Measurements from ENCODE around the gene CCM2.
"Not testable (repeated sequence)": the region's sequence is repeated elsewhere in the genome, so short reads cannot be mapped to it uniquely, and the experiment has no call there.

CCM2 gene

DNA sequence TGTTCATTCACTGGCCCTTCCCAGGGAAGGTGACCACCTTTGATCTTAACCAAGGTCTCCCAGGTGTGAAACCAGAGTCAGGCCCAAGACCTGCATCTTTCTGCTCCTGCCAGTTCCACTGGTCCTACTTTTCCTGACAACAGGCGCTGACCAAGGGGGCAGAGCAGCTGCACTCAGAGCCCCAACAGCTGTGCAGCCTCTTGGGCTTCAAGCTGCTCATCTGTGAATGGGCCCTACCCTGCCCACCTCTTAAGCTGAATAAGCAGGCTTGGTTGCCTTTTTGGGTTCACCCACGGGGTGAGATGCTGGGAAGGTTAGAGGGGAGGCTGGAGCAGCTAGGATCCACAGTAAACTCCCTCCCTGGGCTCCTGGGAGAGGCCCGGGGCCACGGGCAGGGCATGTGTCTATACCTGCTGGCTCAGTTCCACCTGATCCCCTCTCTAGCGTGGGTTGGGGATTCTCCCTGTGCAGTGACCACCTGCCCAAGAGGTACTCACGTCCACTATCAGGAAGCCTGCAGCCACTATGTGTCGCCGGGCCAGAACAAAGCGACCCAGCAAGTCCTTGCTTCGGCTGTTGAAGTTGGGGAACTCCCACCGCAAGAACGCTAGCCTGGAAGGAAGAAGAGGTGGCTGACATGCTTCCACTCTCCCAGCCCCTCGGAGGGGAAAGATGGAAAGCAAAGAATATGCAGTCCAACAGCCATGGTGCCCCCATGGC lies 100.9 kb downstream of the CCM2 start:
- DNase-seq (ENCODE audit: low spot score) = no peak

DNA sequence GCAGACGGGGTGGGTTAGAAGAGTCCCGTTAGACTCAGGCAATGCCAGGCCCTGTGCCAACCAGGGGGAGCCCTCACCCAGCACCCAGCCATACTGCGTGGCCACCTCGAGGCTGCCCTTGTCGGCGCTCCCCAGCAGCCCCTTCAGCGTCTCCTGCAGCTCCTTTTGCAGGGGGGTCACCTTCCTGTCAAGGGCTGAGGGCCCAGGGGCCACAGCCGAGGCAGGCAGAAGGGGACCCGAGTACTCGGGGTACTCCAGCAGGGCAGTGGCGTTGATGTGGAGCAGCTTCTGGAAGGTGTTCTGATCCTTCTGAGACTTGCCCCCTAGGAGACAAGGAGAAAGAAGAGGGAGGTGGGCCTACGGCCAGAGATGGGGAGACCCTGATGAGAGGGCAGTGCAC lies 101.7 kb downstream of the CCM2 start:
- no peak for DNase-seq (ENCODE audit: low spot score)

- DNase-seq (ENCODE audit: low spot score) = no peak
Observed at GRCh38 chr7:45102785-45103712, 103.0 kb downstream of the CCM2 start.

DNA sequence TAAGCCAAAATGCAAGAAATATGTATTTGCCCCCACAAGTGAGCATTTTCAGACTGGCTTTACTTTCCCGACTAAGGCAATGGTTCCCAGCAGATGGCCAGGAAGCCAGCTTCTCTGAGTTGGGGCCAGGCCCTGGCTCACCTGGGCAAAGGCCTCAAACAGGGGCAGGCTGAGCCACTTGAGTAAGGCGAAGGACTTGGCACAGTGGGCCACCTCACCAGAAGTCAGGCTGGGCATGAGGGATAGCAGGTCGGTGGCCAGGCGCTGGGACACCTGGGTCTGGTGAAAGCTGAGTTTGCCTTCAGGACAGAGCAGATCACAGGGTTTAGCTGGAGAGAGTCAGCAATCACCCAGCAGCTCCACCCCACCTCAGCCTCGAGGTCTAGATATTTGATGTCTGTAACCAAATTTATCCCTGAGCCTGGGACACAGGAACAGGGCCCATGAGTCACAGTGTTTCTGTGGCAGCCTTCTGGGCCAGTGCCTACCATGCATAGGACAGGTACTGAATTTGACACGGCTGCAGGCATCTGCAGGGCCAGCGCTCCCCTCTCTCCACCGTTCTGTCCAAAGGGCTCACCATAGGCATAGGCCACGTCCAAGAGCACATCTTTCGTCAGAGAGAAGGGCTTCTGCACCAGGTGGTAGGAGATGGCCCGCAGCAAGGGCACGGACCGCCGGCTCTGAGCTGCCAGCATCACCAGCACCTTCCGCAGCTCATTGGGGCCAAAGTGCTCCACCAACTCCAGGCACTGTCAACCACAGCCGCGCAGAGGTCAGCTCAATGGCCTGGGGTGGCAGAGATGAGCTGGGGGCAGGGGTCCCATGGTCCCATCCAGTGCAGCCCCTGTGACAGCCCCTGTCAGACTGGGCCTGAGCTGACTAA lies 104.2 kb downstream of the CCM2 start:
- DNase-seq (ENCODE audit: low spot score) = no peak

DNA sequence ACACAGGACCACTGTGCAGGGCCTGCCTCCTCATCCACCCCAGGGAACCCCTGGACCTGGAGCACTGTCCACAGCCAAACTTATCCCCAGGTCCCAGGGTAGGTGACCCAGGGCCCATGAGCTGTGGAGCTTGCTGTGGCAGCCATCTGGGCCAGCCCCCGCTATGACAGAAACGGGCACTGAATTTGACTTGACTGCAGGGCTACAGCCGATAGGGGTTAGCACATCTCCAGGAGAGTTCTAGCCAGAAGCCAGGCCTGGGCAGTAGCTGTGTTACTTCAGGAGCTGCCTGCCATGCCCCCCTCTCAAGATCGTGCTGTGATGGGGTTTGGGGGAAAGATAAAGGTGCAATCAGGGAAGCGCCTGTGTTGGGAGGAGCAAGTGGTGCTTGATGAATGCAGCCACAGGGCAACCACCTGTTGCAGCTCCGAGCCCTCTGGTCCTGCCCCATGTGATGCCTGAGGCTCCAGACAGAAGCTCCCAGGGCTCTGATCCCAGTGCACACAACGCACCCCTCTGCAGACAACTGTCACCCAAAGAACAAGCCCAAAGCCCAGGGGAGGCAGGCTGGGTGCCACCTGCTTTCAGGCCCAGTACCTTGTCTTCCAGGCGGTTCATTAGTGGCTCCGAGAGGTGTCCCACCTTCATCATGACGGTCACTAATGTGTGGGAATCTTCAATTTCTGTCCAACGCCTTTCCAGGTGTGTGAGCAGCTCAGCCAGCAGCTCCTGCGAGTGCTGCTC lies 105.0 kb downstream of the CCM2 start:
- no peak for DNase-seq (ENCODE audit: low spot score)

GRCh38 chr7:45105588-45106188 lies 105.7 kb downstream of the CCM2 start:
- no peak for DNase-seq (ENCODE audit: low spot score)

DNA sequence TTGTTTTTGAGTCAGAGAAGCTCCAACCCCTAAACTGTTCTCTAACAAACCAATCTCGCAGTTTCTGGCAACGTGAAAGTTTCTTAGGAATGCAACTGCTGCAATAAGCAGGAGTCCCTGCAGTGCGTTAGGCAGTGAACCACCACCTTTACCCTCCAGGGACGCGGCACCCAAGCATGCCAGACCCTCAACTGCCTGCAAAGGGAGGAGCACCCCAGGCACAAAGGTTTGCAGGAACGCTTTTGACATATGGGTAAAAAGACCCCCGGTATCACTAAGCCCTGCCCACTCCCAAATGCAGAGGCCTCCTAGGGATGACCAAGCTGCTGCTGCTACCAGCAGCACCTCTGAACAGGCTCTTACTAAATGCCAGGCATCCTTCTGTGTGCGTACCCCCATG lies 106.8 kb downstream of the CCM2 start:
- DNase-seq (ENCODE audit: low spot score) = no peak

GRCh38 chr7:45107356-45107755 lies 107.4 kb downstream of the CCM2 start:
- DNase-seq (ENCODE audit: low spot score) = no peak

GRCh38 chr7:45108863-45109262 lies 108.9 kb downstream of the CCM2 start:
- DNase-seq (ENCODE audit: low spot score) = no peak

- peak; percentile 96 for DNase-seq (ENCODE audit: low spot score)
Observed at GRCh38 chr7:45111298-45112223, 111.6 kb downstream of the CCM2 start, which contains the start of gene TBRG4. TBRG4 (minus strand) TSS chr7:45111697; CDS start chr7:45109237, 2,460 bp downstream.

DNA sequence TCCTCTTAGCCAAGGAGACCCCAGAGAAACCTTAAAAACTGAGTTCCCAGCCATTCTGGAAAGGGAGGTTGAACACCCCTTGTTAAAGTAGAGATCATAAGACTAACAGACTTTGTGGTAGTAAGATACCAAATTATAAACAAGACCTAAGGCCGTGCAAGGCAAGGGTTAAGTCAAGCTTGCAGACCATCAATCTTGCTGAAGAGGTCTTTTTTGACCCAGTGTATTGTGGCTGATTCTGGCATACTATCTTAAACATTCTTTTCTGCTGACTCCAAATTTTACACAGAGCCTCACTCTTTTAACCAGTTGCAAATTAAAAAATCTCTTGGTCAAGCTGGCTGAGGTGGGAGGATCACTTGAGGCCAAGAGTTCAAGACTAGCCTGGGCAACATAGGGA lies 112.6 kb downstream of the CCM2 start:
- DNase-seq (ENCODE audit: low spot score) = no peak

DNA sequence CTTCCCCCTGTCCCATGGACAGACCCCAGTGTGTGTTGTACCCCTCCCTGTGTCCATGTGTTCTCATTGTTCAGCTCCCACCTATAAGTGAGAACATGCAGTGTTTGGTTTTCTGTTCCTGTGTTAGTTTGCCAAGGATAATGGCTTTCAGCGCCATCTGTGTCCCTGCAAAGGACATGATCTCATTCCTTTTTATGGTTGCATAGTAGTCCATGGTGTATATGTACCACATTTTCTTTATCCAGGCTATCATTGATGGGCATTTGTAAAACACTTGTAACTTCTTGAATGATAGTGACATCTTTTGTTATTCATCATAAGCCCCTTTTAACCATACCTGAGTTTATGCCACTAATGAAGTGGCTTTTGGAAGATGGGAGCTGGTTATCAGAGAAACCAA lies 114.3 kb downstream of the CCM2 start:
- DNase-seq (ENCODE audit: low spot score) = not testable (repeated sequence)

DNA sequence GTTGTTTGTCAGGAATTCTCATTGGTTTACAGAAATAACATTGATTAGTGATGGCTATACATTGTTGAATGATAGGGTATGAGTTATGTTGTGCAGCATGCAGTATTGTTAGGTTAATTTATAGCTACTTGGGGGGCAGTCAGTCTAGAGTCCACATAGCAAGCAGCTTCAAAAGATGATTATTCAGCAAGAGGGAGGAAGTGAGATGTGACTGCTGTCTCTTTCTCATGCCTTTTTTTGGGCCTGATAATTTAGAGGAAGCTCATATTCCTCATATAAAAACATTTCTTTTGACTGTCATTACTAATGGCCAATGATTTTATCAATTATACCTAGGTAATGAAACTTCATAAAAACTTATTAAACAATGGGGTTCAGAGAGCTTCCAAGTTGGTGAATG lies 114.9 kb downstream of the CCM2 start:
- DNase-seq (ENCODE audit: low spot score) = no peak

DNA sequence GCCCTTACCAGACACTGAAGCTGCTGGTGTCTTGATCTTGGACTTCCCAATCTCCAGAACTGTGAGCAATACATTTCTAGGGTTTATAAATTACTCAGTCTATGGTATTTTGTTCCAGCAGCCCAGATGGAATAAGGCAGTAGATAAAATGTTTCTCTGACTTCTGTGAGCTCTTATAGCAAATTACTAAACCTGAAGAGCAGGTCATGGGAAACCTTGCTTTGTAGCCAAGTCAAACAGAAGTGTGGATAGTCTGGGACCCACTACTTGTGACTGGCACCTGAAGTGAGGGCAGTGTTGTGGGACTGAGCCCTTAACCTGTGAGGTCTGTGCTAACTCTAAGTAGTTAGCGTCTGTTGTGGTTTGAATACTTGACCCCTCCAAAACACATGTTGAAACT lies 116.0 kb downstream of the CCM2 start:
- no peak for DNase-seq (ENCODE audit: low spot score)

- no peak for DNase-seq (ENCODE audit: low spot score)
Observed at GRCh38 chr7:45117582-45117981, 117.6 kb downstream of the CCM2 start.

DNA sequence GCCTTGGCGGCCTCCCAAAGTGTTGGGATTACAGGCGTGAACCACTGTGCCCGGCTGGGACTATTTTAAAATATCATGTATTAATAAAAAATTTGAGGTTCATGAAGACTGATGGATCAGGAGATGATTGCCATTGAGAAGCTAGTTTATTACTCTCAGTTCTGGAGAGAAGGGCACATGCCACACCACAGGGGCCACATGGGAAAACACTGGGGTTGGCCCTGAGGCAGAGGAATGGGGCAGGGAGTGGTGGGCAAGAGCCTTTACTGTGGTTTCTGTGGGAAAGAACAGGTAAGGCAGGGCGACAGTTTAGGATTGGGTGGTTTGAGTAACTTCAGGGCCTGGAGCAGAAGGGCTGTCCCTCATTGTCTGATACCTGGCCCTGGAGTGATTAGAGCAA lies 118.3 kb downstream of the CCM2 start:
- no peak for DNase-seq (ENCODE audit: low spot score)

DNA sequence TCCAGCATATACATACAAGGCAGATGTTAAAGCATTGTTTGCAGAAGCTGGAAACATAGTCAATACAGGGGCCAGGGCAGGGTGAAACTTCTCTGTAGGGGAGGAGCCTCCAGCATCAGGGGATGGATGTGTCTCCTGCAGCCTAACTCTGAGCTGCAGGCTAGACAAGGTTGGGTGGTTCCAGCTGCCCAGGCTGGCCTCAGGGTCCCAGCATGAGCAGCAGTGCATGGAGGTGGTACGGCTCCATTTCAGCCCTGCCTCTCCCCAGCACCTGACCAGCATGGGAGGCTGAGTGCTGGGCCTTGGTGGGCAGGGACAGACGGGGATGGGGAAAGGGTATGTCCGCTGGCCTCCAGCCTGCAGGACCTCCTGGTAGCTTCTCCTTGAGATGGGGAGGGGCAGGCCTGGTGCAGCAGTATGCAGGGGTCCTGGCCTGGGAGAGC lies 118.9 kb downstream of the CCM2 start:
- no peak for DNase-seq (ENCODE audit: low spot score)

DNA sequence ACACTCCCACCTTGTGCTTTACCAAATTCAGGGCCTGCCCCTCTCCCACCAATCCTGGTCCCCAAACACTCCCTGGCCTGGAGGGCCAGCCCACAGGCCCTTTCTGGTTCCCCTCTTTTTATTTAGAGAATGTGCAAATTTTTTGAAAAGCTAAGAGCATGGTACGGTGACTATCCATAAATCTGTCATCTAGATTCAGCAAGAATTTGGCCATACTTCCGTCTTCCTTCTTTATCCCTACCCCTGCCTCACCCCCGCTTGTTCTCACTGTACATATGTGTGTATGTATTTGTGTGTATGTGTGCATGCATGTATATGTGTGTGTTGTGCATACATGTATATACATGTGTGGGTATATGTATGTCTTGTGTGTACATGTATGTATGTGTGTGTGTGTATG lies 119.5 kb downstream of the CCM2 start:
- no peak for DNase-seq (ENCODE audit: low spot score)
